CD4-positive, alpha-beta T cell treated with Interleukin-21 for 1 hour (primary cell): ENCODE results near the gene KSR2.
"Not testable (repeated sequence)": the region's sequence is repeated elsewhere in the genome, so short reads cannot be mapped to it uniquely, and the experiment has no call there.

Source experiments
- DNase-seq: peaks from one replicate; pipeline ENCODE4 v3.0.0-alpha.2; 2020

The KSR2 gene

DNA sequence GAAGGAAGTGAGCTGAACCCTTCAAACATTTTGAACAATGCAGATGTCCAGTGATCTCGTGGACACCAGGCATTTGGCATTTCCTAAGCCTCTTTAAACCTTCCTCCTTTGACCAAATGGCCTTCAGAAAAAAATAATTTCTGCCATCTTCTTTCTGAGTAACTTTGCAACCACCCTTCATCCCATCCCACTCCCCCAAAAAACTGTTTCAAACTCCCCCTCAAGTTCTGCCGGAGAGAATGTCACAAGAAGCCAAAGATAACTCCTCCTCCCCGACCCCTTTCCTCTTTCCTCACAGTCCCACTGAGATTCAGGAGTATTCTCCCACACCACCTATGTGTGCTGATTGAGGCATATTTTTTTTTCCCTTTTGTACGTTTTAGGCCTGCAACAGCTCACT lies 1.7 kb downstream of the KSR2 start:
- no peak for DNase-seq

DNA sequence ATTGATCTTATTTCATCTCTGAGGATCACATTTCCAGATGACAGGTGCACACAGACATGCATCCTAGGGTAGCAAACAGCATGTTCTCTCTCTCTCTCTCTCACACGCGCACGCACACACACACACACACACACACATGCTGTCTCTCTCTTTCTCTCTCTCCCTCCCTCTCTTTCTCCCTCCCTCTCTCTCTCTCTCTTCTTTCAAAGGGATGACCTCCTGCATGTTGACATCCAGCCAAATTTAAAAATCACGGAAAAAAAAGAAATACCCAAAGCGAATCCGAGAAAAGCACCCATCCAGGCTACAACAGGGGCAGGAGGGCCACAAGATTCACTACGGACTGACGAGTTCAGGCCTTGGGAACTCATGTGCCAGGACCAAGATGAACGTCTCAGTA lies 2.3 kb downstream of the KSR2 start:
- no peak for DNase-seq

DNA sequence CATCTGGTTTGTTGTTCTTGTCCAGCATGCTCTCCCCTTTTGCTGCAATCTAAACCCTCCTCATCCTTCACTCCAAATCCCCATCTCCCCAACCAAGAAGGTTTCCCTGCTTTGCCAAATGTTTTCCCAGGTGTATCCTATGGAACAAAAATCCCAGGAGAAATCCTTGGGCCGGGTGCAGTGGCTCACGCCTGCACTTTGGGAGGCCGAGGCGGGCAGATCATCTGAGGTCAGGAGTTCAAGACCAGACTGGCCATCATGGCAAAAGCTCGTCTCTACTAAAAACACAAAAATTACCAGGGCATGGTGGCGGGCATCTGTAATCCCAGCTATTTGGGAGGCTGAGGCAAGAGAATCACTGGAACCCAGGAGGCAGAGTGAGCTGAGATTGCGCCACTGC lies 5.0 kb downstream of the KSR2 start:
- no peak for DNase-seq

DNA sequence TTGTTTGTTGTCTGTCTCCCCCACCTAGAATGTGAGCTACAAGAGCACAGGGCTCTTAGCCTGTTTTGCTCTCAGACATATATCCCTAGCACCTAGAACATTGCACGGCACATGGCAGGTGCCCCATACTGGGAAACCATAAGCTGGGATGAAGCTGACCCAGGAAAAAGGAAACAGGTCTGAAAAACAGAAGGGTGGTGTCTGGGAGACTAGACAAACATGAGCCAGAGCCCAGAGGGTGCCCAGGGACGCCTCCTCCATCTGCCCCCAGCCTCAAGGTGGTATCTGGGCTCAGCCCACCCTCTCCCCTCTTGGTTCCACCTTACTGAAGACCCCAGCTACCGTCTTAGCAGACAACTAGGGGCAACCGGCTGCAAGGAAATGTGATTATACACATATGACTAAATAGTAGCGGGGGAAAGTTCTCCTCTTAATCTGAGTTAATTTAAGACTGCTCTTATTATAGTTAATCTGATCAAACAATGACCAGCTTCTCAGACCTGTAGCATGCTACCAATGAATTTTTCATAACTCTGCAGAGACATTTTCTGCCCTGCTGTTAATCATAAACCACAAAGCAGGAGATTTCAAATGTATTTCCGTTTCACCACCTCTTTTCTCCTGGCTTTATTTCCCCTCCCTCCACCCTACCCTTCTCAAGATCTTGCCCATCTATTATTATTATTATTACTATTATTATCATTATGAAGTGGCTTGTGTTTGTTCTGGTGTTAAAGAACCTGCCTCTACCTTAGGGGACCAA lies 31.9 kb downstream of the KSR2 start:
- DNase-seq = no peak

DNA sequence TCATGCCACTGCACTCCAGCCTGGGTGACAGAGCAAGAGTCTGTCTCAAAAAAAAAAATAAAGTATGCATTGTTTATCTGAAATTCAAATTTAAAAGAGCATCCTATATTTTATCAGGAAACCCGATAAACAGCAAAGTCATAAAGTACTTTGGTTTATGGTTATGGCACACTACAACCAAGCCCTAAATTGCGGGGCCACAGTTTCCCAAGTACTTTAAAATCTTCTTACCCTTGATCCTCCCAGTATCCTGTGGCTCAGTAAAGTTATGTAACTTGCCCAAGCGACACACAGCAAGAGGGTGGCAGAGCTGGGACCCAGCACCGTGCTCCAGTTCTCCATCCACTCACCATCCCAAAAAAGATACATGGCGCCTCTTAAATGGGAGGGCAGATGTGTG lies 35.2 kb downstream of the KSR2 start:
- no peak for DNase-seq

DNA sequence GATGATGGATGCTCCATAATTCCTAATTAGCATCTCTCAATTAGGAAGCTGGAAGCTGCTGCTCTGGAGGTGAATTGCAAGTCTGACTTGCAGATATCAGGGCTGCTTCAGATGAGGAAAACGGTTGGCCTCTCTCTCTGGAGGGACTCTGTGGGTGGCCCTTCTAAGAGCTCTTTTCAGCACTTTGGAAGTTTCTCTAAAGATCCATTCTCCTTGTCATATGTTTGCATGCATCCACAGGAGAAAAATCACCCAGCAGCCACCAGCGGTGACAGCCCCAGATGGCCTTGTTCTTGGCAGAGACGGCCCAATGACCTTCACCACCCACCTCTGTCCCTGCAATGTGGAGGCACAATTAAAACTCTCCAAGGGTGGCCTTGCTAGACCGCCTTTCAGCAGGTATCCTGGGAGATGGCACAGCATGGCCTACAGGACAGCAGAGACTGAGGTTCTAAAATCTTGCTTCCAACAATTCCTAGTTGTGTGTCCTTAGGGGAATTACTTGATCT lies 42.3 kb downstream of the KSR2 start:
- no peak for DNase-seq

DNA sequence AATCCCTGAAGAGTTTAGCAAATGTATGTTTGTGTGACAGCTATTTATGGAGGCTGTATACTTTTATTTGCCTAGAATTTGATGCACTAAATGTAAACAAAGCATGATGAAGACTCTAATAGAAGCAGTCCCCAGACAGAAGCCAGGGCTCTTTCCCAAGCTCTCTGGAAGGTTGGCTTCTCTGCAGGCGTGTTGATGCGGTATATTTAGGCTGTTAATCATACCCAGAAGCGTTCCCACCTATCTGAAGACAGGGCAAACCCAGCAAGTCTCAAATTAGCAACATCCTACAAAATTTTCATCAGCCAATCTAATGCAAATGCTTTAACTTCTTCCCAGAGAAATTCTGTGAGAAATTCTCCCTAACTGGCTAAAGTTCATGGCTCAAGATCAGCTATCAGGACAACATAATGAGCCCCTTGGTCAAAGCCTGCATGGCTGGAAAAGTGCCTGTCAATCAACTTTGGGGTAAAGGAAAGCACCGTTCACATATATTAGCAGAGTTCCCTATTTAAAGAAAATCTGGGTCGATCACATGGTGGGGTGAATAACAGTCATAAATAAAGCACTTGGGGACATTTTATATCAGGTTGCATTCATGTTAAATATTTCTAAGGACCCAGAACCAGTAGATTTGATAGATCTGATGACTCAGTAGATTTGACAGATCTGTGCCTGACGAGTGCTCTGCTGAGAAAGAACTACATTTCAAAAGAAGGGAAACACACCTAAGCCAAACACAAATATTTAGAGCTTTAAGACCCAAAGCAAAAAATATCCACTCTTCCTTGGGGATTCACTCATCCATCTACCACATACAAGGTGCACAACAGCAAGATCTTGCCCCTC lies 46.6 kb downstream of the KSR2 start:
- DNase-seq = no peak

DNA sequence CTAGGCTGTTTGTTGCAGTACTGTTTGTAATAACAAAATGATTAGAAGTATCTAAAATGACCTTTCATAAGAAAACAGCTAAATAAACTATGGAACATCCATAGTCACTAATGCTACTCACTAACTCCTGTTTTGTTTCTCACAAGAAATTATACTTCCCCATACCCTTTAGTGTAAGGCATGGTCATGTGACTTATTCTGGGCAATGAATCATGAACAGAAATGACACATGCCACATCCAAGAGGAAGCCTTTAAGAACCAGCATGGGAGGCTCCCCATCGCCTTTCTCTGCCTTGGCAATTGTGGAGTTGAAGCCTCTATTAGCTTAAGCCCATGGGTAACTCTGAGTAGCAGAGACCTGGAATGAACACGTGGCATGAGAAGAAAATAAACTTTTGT lies 49.3 kb downstream of the KSR2 start:
- no peak for DNase-seq

DNA sequence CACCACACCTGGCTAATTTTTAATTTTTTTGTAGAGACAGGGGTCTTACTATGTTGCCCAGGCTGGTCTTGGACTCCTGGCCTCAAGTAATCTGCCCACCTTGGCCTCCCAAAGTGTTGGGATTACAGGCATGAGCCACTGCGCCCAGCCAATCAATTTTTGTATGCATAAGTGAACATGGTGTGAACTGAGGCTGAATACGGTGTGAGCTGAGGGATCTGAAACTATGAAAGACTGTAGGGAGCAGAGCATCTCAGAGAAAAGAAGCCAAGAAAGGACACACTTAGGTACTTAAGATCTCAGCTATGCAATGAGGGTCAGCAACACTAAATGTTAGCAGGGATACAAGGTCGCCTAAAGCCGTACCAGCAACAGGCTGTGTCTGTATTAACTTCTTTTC lies 54.1 kb downstream of the KSR2 start:
- no peak for DNase-seq

DNA sequence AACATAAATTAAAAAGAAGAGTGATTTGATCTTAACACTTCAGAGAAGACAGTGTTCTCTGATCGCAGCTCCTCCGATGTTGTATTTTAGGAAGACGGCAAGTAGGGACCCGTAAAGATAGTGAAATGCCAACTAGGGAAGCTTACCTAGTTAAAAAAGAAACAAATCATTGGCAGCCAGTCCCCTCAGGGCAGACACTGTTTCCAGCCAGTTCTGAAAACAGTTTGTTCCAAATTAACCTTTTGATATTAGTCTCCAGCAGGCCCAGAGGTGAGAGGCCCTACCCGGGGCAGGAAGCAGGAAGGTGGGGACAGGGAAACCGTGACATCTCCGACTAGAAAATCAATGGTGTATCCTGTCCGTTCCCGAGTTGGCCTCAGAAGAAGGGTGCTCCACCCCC lies 56.0 kb downstream of the KSR2 start:
- DNase-seq = no peak

DNA sequence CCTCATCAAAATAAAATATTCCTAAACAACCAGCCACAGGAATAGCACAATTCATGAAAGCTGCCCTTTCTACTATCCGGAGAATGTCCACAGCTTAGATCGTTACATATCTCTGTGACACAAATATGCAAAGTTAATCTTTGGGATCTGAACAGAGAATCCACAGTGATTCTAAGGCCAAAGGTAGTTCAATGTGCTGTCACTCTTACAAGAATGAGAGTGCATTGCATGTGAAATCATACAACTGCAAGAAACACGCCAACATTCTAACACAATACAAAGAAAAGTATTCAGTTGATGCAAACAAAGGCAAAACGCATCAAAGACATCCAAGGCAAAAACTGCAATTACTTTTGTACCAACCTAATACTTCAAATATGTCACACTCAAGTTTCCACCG lies 60.4 kb downstream of the KSR2 start:
- no peak for DNase-seq

DNA sequence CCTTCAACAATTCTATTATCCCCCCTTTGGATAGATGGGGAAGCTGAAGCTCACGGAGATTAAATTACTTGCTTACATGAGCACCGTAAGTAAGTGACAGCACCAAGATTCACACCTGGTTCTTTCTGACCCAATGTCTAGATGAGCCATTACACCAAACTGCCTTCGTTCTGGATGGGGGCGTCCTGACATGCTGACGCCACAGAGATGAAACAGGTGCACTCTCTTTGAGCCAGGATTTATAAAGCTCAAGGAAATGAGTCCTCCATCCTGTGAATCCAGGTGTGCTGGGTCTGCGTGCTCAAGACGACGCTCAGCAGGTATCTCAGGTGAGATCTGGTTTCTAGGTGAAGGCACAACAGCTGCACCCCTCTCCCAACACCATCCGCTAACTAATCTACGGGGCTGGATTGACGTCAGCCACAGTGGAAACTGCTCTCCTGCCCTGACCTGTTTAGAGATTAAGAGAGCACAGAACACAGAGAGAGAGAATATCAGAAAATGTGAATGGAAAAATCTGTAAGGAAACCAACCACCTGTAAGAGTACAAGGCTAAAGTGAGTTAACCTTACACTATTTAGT lies 61.6 kb downstream of the KSR2 start:
- no peak for DNase-seq

DNA sequence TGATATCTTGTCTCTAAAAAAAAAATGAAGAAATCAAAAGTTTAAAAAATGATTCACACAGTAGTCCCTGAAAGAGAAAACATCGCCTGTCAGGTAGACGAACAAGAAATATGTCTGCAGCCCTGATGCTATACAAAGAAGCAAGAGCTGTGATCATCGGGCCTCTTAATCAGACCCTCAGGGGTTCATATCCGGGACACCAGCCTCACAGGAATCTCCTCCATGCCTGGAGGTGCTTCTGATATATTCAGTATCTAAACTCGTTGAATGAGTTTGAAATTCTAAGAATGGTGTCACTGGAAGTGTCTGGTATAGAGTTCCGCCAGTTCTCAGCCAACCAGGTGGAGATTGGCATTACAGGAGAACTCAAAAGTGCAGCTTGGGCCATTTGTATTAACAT lies 64.7 kb downstream of the KSR2 start:
- no peak for DNase-seq

DNA sequence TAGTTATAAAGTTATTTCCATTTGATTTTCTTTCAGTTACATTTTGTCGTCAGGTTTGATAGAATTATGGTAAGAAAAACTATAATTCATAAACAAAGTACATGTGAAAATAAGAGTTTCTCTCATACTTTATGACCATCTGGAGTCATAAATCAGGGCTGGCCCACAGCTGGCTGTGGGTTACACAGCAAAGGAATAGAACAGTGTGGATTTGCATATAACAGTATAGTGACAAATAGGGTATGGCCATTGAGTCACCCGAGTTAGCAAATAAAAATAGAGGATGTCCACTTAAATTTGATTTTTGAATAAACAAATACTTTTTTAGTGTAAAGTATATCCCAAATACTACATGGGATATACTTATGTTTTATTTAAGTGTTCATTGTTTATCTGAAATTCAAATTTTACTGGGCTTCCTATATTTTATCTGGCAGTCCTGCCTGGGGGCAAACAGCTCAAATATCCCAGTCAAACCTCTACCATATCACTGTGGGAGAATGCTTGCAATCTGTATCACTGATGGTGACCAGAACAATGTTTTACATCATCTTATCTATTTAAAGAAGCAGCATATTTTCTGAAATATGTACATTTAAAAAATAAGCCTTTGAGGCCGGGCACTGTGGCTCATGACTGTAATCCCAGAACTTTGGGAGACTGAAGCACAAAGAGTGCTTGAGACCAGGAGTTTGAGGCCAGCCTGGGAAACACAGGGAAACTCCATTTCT lies 65.5 kb downstream of the KSR2 start:
- DNase-seq = no peak

DNA sequence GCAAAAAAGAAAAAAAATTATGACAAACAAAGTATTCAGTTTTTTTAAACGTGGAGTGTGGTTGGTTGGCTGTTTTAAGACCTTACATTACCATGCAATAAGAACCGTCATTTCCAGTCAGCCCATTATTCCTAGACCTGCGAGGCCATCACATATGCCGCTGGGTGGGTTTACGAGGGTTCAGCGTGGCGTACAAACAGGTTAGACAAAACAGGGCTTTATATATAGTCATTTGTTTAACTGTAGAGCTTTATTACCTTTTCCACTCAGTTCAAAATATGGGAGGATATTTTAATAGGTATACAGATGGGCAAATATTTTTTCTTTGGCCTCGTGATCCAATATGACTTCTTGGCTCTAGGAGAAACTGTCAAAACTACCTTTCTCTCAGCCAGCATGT lies 67.2 kb downstream of the KSR2 start:
- no peak for DNase-seq

DNA sequence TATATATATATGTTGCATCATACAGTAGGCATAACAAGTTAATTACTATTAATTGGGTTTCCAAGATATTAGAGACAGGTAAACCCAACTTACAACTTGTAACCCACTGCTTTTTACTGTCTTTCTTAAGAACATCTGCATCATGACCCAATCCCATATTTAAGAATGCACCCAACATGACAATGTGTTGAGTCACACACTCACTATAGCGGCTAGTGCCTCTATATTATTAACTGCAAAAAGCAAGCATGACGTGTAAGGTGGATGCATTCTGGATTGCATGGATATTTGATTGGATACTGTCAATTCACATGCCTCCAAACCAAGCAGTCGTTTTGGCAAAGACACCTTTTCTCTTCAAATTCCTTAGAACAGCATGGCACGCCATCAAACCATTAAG lies 68.2 kb downstream of the KSR2 start:
- no peak for DNase-seq

DNA sequence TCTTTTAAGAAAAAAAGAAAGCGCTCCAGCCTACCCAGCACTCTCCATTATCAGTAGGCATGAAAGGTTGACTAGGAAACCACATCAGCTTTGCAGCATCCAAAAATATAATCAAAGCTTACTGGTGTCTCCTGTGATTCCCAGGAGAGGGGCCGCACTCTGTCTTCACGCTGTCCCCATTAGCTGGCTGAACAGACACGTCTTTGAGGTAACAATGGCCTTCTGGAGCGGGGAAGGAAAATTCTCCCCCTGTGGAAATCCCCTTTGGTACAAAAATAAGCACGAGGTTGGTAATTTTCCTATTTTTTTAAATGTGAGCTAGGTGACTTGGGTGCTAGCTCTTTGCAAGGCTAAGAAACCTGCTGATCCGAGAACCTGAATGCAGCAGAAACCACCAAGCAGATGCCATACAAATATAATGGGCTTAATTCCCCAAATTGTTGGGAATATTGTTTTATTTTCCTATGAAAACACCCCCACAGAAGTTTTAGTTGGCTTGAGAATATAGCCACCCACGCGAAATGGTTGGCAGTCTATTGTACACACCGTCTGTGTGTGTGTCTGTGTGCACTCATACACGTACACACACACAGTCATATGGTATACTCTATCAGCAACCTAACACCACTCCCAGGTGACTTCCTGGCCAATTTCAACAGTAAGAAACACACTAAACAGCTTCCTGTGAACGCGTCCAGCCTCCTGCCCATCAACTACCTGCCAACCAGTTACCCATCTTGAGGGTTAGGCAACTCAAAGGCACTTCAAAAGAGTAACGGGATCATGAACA lies 71.2 kb downstream of the KSR2 start:
- no peak for DNase-seq

DNA sequence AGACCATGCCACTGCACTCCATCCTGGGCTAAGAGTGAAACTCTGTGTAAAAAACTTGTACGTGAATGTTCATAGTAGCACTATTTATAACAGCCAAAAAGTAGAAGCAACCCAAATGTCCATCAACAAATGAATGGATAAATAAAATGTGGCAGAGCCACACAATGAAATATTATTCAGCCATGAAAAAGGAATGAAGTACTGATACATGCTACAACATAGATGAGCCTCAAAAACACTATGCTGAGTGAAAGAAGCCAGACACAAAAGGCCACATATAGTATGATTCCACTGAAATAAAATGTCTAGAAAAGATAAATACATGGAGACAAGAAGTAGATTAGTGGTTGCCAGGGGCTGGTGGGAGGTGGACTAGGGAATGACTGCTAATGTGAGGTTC lies 72.8 kb downstream of the KSR2 start:
- no peak for DNase-seq

DNA sequence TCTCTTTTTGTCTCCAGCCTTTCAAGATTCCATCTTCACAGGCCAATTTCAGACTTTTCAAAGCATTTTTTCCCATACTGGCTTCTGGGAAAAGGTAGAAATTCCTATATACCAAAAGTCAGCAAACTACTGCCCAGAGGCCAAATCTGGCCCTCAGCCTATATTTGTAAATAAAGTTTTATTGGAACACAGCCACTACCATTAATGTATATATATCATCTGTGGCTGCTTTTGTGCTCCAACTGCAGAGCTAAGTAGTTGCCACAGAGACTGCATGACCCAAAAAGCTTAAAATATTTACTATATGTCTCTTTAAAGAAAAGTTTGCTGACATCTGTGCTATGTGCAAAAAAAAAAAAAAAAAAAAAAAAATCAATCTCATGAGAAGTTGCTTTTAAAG lies 76.3 kb downstream of the KSR2 start:
- DNase-seq = no peak

DNA sequence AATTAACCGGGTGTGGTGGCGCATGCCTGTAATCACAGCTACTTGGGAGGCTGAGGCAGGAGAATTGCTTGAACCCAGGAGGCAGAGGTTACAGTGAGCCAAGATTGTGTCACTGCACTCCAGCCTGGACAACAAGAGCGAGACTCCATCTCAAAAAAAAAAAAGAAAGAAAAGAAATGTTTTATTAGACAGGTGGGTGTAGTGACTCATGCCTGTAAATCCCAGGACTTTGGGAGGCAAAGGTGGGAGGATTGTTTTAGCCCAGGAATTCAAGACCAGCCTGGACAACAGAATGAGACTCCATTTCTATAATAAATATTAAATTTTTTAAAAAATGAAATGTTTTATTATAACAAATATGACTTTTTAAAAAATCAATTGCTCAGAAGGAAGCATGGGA lies 77.5 kb downstream of the KSR2 start:
- not testable (repeated sequence) for DNase-seq

DNA sequence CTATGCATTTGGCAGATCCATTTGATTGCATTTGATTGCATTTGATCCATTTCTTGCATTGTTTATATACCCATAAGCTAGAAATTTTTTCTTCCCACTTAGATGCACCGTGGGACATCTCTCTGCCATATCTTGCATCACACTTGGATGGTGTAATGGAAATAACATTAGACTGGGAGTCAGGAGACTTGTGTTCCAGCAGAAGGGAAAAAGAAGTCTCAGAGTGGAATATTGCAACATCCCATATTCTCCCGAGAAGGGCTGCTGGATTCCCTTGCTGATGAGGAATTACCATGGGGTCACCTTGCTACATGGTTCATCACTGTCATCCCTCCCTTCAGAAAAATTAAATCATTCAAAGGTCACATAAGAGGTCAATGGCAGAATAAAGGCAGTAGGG lies 78.1 kb downstream of the KSR2 start:
- no peak for DNase-seq

DNA sequence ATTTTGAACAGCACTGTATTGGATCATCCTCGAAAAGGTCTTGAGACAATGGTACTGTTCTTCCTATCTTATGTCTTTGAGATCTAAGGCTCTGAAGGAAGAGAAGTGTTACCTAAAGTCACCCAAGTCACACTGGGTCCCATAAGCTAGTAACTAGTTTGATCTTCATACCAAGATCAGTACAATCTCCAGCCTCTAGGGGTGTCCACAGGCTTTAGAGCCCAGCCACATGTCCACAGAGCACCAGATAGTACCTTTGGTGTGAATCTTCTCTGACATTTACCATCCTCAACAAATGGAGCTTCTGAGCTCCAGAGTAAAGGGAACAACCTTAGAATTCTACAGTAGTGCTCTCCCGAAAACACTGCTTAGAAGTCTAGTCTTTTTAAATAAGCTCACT lies 78.7 kb downstream of the KSR2 start:
- DNase-seq = no peak
